Neural cell (in vitro differentiated cells): ENCODE measurements around the gene INPP4B. TPM values are rescaled to one million over a fixed set of nuclear protein-coding genes. Genes with fewer than 3 reads are reported as not detected.

Source experiments
- H2AFZ ChIP-seq: fragments of 200-600, 300-800 bp; sonication (generic), shearing (Covaris generic); 2 replicates; pipeline ENCODE4 v1.6.0; 2014; ENCODE audit warnings: low read depth, mild to moderate bottlenecking, antibody characterized with exemption, low read length, moderate library complexity
- H3F3A ChIP-seq: fragments of 200-600 bp; shearing (Covaris generic); 2 replicates; pipeline ENCODE4 v1.6.1; 2016; ENCODE audit warnings: mild to moderate bottlenecking, moderate library complexity, mixed read lengths, antibody characterized with exemption, low read length; ENCODE audit not compliant: insufficient read depth, poor library complexity, severe bottlenecking
- H3K27ac ChIP-seq: fragments of 200-600, 300-800 bp; sonication (generic), shearing (Covaris generic); 2 replicates; pipeline ENCODE4 v1.5.1; 2014; ENCODE audit warnings: mild to moderate bottlenecking, low read length, moderate library complexity
- H3K27me3 ChIP-seq: fragments of 300-800, 200-600 bp; sonication (generic), shearing (Covaris generic); 2 replicates; pipeline ENCODE4 v1.6.0; 2014; ENCODE audit warnings: mild to moderate bottlenecking, low read depth, low read length, moderate library complexity; ENCODE audit not compliant: insufficient read depth
- H3K36me3 ChIP-seq: fragments of 300-800, 200-600 bp; sonication (generic), shearing (Covaris generic); 2 replicates; pipeline ENCODE4 v1.5.1; 2014; ENCODE audit warnings: mild to moderate bottlenecking, antibody characterized with exemption, low read length, moderate library complexity; ENCODE audit not compliant: insufficient read depth
- H3K4me2 ChIP-seq: fragments of 300-800, 200-600 bp; sonication (generic), shearing (Covaris generic); 2 replicates; pipeline ENCODE4 v1.6.0; 2014; ENCODE audit warnings: mild to moderate bottlenecking, low read length
- H3K4me3 ChIP-seq: fragments of 300-800, 200-600 bp; sonication (generic), shearing (Covaris generic); 2 replicates; pipeline ENCODE4 v1.5.1; 2014; ENCODE audit warnings: mild to moderate bottlenecking, low read length, moderate library complexity
- H3K79me2 ChIP-seq: fragments of 200-600 bp; shearing (Covaris generic); replicated peaks from 2 replicates; pipeline ENCODE4 v1.6.0; 2014; ENCODE audit warnings: mild to moderate bottlenecking, low read length, moderate library complexity; ENCODE audit not compliant: insufficient read depth
- H3K9ac ChIP-seq: fragments of 300-800, 200-600 bp; sonication (generic), shearing (Covaris generic); 2 replicates; pipeline ENCODE4 v1.6.1; 2016; ENCODE audit warnings: mild to moderate bottlenecking, low read length, mixed read lengths
- H3K9me2 ChIP-seq: fragments of 200-600 bp; shearing (Covaris generic); 2 replicates; pipeline ENCODE4 v1.6.1; 2016; ENCODE audit warnings: mild to moderate bottlenecking, low read length, mixed read lengths; ENCODE audit not compliant: insufficient read depth
- H3K9me3 ChIP-seq: fragments of 200-600, 300-800 bp; sonication (generic), shearing (Covaris generic); 2 replicates; pipeline ENCODE4 v1.6.1; 2016; ENCODE audit warnings: mild to moderate bottlenecking, mixed run types, low read length, moderate library complexity, mixed read lengths
- H4K20me1 ChIP-seq: fragments of 200-600 bp; shearing (Covaris generic); 2 replicates; pipeline ENCODE4 v1.6.1; 2016; ENCODE audit warnings: mild to moderate bottlenecking, mixed run types; ENCODE audit not compliant: insufficient read depth
- EP300 ChIP-seq: fragments of 450-650 bp; conservative IDR thresholded peaks from 2 replicates; pipeline ENCODE4 v1.6.1; 2014; ENCODE audit warnings: antibody characterized with exemption, mild to moderate bottlenecking, moderate library complexity; ENCODE audit not compliant: poor library complexity, severe bottlenecking
- EZH2 ChIP-seq: fragments of 200-600, 300-800 bp; shearing (Covaris generic), sonication (generic); IDR thresholded peaks from 2 replicates; pipeline ENCODE4 v1.6.1; 2014; ENCODE audit warnings: antibody characterized with exemption, low read length, borderline replicate concordance, mild to moderate bottlenecking; ENCODE audit not compliant: insufficient read depth, poor library complexity, severe bottlenecking
- MXI1 ChIP-seq: fragments of 450-650 bp; conservative IDR thresholded peaks from 2 replicates; pipeline ENCODE4 v1.6.1; 2014; ENCODE audit warnings: antibody characterized with exemption, mild to moderate bottlenecking; ENCODE audit not compliant: poor library complexity, severe bottlenecking
- POLR2AphosphoS5 ChIP-seq: IDR thresholded peaks from 2 replicates; pipeline ENCODE4 v1.6.1; 2012
- RAD21 ChIP-seq: fragments of 450-650 bp; conservative IDR thresholded peaks from 2 replicates; pipeline ENCODE4 v1.6.1; 2014; ENCODE audit warnings: antibody characterized with exemption, mild to moderate bottlenecking, moderate library complexity
- REST ChIP-seq: IDR thresholded peaks from 2 replicates; pipeline ENCODE4 v1.6.1; 2012; ENCODE audit warnings: borderline replicate concordance
- SMC3 ChIP-seq: fragments of 450-650 bp; conservative IDR thresholded peaks from 2 replicates; pipeline ENCODE4 v1.6.1; 2014; ENCODE audit warnings: antibody characterized with exemption, mild to moderate bottlenecking, moderate library complexity; ENCODE audit not compliant: poor library complexity
- TAF1 ChIP-seq: IDR thresholded peaks from 2 replicates; pipeline ENCODE4 v1.6.1; 2012; ENCODE audit warnings: low read depth
- polyA plus RNA-seq: library from polyadenylated mRNA; depleted of rRNA; stranded (reverse); fragments of >200 nt; gene quantifications from 2 replicates; pipeline ENCODE4 v1.2.3, GENCODE V29; 2014
- TF ChIP-seq, protein P1 (sequence below): fragments of 450-650 bp; IDR thresholded peaks from 2 replicates; pipeline ENCODE4 v1.5.1; 2014; ENCODE audit warnings: antibody characterized with exemption, mild to moderate bottlenecking, moderate library complexity; ENCODE audit not compliant: poor library complexity, severe bottlenecking

The INPP4B gene
- polyA plus RNA-seq, 1 donor from 2014 or later, result 0.30 TPM

- H3K79me2 ChIP-seq, result no peaks in the 10 kb centered on the region
- H3K27ac ChIP-seq, result no peak overlapping the region
- no peaks in the 10 kb centered on the region for H3F3A ChIP-seq
- no peaks in the 10 kb centered on the region for H3K9me2 ChIP-seq
- peak overlapping the region; percentile 32 for H2AFZ ChIP-seq
- H3K9me3 ChIP-seq, result no peaks in the 10 kb centered on the region
- no peaks in the 10 kb centered on the region for H3K36me3 ChIP-seq
- peak overlapping the region; percentile 63 for H3K9ac ChIP-seq
- H4K20me1 ChIP-seq, result no peaks in the 10 kb centered on the region
- peak; percentile 24 for TF ChIP-seq POLR2AphosphoS5
- no peak for TF ChIP-seq TAF1
- TF ChIP-seq SMC3, result peak; percentile 93
- no peak for TF ChIP-seq EZH2
- TF ChIP-seq REST, result no peak
- peak; percentile 25 for TF ChIP-seq MXI1
- TF ChIP-seq, protein P1, sequence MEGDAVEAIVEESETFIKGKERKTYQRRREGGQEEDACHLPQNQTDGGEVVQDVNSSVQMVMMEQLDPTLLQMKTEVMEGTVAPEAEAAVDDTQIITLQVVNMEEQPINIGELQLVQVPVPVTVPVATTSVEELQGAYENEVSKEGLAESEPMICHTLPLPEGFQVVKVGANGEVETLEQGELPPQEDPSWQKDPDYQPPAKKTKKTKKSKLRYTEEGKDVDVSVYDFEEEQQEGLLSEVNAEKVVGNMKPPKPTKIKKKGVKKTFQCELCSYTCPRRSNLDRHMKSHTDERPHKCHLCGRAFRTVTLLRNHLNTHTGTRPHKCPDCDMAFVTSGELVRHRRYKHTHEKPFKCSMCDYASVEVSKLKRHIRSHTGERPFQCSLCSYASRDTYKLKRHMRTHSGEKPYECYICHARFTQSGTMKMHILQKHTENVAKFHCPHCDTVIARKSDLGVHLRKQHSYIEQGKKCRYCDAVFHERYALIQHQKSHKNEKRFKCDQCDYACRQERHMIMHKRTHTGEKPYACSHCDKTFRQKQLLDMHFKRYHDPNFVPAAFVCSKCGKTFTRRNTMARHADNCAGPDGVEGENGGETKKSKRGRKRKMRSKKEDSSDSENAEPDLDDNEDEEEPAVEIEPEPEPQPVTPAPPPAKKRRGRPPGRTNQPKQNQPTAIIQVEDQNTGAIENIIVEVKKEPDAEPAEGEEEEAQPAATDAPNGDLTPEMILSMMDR, result peak; percentile 81
- no peak for TF ChIP-seq EP300
- peak; percentile 80 for TF ChIP-seq RAD21
- H3K4me3 ChIP-seq, result peak overlapping the region; percentile 86
- H3K4me2 ChIP-seq, result peak overlapping the region; percentile 85
- H3K27me3 ChIP-seq, result peaks cover 42% of the 10 kb centered on the region
These were observed 862 bp upstream of the INPP4B start for GRCh38 chr4:142846729-142847596.

DNA sequence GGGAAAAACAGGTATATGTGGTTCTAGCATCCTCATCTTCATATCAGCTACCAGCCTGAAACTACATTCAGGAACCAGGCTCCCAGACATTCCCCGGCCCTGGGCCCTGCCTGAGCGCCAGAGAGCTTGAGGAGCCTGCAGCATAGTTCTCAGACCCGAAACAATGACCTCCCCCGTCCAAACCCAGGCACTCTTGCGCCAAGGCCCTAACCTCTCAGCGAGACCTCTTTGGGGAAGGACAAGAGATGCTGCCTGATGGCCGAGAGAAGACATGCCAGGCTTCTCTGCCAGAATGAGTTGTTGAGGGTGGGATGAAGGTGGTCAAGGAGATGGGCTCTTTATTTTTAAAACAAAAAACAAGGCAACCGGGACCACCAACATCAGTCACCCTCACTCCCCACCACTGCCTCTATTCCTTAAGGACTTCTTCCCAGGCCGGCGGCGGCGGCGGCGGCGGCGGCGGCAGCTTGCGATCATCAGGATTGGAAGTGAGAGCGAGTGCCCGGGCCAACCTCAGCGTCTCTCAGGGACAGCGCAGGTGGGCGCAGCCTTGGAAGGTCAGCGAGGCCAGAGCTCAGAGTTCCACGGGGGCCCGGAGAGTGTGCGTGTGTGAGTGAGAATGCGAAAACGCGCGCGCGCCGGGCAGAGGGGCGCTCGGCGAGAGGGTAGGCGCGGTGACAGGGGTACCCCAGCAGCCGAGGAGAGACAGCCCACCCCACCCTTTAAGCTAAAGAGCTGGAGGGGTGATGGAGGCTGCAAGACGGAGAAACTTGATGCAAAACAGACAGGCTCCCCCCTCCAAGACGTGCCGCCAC, 601 bp downstream of the INPP4B start:
- H3K4me2 ChIP-seq, result peak overlapping the region; percentile 85
- no peaks in the 10 kb centered on the region for H3K79me2 ChIP-seq
- no peaks in the 10 kb centered on the region for H3F3A ChIP-seq
- no peaks in the 10 kb centered on the region for H3K9me3 ChIP-seq
- peak overlapping the region; percentile 63 for H3K9ac ChIP-seq
- H2AFZ ChIP-seq, result no peak overlapping the region
- no peaks in the 10 kb centered on the region for H3K36me3 ChIP-seq
- TF ChIP-seq EZH2, result no peak
- TF ChIP-seq RAD21, result no peak
- no peak for TF ChIP-seq TAF1
- TF ChIP-seq, protein P1, result no peak
- TF ChIP-seq EP300, result no peak
- no peak for TF ChIP-seq REST
- H3K27me3 ChIP-seq, result peaks cover 42% of the 10 kb centered on the region
- peak overlapping the region; percentile 86 for H3K4me3 ChIP-seq
- no peaks in the 10 kb centered on the region for H4K20me1 ChIP-seq
- no peaks in the 10 kb centered on the region for H3K9me2 ChIP-seq
- no peak overlapping the region for H3K27ac ChIP-seq
